GM19099 (cell line): ENCODE measurements around the gene PASK.

Source experiments
- POLR2A ChIP-seq: IDR thresholded peaks from 3 replicates; pipeline ENCODE4 v1.6.1; 2011; ENCODE audit warnings: low read depth; ENCODE audit not compliant: insufficient read length; ENCODE audit errors: extremely low read depth

Gene PASK

GRCh38 chr2:241185961-241186360 lies 36.7 kb upstream of the PASK start:
- TF ChIP-seq POLR2A: no peak

GRCh38 chr2:241184901-241185300 lies 35.6 kb upstream of the PASK start:
- no peak for TF ChIP-seq POLR2A

- TF ChIP-seq POLR2A: no peak
These were observed 33.9 kb upstream of the PASK start for GRCh38 chr2:241183221-241183620.

- no peak for TF ChIP-seq POLR2A
These were observed 33.4 kb upstream of the PASK start for GRCh38 chr2:241182531-241183133.

- no peak for TF ChIP-seq POLR2A
These were observed 32.9 kb upstream of the PASK start for GRCh38 chr2:241182126-241182525.

- no peak for TF ChIP-seq POLR2A
These were observed 31.2 kb upstream of the PASK start for GRCh38 chr2:241180495-241180894.

GRCh38 chr2:241179899-241180298 lies 30.6 kb upstream of the PASK start:
- TF ChIP-seq POLR2A: no peak

- no peak for TF ChIP-seq POLR2A
These were observed 29.7 kb upstream of the PASK start for GRCh38 chr2:241178961-241179360.

- TF ChIP-seq POLR2A: no peak
These were observed 28.5 kb upstream of the PASK start for GRCh38 chr2:241177526-241178334.

- TF ChIP-seq POLR2A: no peak
These were observed 24.3 kb upstream of the PASK start for GRCh38 chr2:241173557-241173956.

GRCh38 chr2:241168366-241168765 lies 19.1 kb upstream of the PASK start:
- no peak for TF ChIP-seq POLR2A

GRCh38 chr2:241163601-241164118 lies 14.4 kb upstream of the PASK start:
- no peak for TF ChIP-seq POLR2A

- no peak for TF ChIP-seq POLR2A
These were observed 12.5 kb upstream of the PASK start for GRCh38 chr2:241161646-241162281.

GRCh38 chr2:241160318-241160717 lies 11.0 kb upstream of the PASK start:
- no peak for TF ChIP-seq POLR2A

GRCh38 chr2:241159116-241159515 lies 9.8 kb upstream of the PASK start:
- no peak for TF ChIP-seq POLR2A

GRCh38 chr2:241158546-241158900 lies 9.3 kb upstream of the PASK start:
- TF ChIP-seq POLR2A: no peak

GRCh38 chr2:241157841-241158545 lies 8.7 kb upstream of the PASK start:
- no peak for TF ChIP-seq POLR2A
